HG03103 (cell line): ENCODE results near the gene POR.
"Not testable (repeated sequence)": the region's sequence is repeated elsewhere in the genome, so short reads cannot be mapped to it uniquely, and the experiment has no call there.

ENCODE experiments used
- ATAC-seq: cut with Tn5 transposase; IDR thresholded peaks from one replicate; pipeline ENCODE4 v1.9.1; 2021; ENCODE audit warnings: low read depth; ENCODE audit not compliant: unreplicated experiment

POR gene

DNA sequence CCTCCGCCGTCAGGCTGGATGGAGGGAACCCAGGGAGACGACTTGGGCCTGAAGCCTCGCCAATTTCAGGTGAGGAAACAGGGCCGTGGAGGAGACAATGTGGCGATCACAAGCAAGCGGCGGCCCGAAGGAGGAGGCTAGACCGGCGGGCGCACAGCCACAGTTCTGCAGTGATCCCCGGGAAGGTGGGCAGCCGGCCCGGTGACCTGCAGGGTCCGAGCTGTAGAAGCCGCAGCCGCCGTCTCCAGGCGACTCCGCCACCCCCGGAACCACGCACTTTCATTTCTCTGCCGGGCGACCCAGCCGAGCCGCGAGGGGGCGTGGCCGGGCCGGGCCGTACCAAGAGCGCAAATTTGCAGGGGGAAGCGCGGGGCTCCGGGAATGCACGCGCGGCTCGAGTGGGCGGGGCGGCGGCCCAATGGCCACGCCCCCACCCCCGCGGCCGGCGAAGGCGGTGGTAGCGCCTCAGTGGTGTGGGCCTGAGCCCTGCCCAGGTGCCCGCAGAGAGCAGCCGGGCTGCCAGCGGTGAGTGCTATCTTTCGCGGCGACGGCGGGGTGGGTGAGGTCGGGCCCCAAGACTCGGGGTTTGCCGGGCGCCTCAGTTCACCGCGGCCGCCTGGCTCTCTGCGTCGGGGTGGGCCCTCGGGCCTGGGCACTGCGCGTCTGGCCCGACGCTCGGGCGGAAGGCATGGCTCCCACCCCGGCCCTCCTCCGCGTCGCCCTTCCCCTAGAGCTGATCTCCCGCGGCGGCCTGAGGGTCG is at the start of gene POR:
Gene POR, plus strand, starts transcription at position 501 of the 761 bp plus-strand sequence. CDS start 38,847 bp downstream, outside the sequence.
- peak; percentile 74 for ATAC-seq

DNA sequence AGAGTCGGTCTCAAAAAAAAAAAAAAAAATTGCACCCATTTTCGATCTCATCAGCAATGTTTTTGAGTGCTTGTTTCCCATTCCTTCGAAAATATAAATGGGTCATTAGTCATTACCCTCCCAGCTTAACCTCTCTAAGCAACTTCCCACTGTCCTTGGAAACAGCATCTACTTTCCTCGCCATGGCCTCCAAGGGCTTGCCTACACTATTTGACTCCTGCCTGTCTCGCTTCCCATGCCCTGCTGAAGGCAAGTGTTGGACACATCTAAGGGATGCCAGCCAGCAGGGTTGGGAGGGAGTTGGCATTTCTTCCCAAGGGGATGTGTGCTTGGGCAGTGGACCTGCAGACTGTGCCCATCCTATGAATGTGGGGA is 48.9 kb upstream of the POR start:
- ATAC-seq: no peak

DNA sequence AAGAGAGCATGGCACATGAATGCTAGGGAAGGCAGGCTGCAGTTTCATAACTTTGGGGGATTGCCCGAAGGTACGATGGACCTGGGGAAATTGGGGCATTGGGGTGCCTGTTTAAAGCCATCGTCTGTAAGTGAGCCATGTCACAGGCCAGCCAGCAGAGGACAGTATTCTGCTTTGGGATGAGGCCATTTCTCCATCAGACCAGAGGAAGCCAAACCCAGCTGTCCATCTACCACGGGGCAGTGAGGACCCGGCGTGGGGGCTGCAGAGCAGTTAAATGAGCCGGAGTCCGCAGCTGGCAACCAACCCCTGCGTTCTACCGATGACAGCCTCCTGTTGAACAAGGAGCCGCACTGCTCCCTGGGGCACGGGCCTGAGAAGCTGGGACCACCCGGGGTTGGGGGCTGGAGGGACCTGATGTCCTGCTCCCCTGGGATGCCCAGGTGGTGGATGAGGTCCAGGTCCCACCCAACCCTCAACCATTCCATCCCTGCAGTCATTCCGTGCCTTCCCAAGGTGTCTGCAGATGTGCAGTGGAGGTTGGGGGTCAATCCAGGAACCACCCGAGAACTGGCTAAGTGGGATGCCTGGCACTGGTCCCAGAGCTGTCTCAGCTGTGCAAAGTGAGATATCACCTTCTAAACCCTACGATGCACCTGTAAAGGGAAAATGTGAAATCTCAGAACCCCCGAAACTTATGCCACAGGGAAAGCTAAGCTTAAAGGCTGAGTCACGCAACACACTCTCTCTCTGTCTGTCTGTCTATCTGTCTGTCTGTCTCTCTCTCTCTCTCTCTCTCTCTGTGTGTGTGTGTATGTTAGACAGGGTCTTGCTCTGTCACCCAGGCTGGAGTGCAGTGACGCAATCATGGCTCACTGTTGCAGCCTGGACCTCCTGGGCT is 48.2 kb upstream of the POR start:
- no peak for ATAC-seq

DNA sequence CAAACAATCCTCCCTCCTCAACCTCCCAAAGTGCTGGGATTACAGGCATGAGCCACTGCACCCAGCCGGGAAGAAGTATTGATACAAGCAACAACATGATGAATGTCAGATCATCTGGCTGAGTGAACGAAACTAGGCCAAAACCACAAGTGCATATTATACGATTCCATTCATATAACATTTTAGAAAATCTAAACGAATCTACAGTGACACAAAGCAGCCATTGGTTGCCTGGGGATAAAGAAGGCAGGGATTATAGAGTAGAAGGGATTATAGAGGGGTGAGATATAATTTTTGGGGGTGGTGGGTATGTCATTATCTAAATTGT is 47.6 kb upstream of the POR start:
- ATAC-seq: no peak

DNA sequence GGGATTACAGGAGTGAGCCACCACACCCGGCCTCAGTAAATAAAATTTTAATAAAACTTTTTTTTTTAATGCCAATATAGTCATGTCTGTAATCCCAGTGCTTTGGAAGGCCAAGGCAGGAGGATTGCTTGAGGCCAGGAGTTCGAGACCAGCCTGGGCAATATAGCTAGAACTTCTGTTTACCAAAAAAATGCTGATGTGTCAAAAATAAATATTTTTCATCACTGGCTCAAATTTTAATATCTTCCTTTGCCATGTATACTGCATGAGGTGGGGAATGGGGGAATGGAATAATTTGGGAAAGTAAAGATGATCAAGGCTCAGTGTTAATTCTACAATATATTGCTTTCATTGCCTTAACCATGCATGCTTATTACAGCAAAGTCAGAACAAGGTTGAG is 46.8 kb upstream of the POR start:
- no peak for ATAC-seq

DNA sequence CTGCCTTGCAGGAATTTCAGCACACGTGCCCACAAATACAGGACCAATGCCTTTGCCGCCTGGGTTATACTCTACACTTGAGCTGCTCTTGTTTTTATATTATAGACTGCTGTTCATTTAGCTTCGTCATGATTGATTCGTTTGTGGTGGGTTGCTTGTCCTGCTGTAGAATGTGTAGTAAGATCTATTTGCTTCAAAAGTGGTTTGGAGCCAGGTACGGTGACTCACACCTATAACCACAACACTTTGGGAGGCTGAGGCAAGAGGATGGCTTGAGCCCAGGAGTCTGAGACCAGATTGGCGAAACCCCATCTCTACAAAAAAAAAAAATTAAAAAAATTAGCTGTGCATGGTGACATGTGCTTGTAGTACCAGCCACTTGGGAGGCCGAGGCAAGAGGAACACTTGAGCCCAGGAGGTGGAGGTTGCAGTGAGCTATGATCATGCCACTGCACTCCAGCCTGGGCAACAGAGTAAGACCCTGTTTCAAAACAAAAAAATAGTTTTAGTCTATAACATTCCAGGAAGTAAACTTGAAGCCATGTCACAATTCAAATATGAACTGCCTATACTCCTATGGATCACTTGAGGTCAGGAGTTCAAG is 45.1 kb upstream of the POR start:
- no peak for ATAC-seq

DNA sequence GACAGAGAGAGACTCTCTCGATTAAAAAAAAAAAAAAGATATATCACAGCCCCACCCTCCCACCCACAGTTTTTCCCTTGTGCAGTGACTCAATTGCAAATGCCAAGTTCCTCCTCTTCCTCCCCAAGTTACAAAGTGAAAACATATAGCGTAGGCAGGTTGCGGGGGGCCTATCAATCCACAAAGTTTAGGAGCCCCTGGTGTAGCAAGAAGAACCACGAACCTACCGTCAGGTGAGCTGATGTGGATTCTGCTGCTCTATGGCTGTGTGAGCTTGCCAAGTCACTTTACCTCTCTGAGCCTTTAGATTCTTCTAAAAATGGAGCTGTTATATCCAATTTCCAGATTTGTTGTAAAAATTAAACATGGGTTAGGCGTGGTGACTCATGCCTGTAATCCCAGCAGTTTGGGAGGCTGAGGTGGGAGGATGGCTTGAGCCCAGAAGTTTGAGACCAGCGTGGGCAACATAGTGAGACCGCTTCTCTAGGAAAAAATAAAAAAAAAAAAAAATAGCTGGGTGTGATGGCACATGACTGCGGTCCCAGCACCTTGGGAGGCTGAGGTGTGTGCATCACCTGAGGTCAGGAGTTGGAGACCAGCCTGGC is 44.3 kb upstream of the POR start:
- ATAC-seq: no peak

DNA sequence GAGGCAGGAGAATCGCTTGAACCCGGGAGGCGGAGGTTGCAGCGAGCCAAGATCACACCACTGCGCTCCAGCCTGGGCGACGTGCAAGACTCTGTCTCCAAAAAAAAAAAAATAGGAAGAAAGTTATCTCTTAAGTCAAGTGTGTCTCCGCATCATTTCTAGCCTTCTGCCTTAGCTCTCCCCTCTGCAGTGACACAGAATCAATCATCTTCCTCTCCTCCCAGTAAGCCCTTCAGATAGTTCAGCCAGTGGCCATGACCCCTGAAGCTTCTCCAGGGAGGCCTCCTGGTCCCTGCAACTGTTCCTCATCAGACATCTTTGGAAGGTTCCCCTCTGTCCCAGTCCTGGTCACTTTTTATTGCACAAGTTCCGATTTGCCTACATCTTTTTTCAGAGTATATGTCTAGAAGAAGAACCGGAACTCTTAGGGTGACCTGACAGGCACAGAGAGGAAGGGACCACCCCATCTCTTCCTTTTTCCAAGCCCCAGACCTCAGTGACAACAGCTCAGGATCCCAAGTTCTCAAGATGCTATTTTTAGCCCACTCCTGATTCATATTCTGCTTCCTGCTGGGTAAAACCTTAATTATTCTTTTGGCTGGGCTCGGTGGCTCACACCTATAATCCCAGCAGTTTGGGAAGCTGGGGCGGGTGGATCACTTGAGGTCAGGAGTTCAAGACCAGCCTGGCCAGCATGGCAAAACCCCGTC is 42.7 kb upstream of the POR start:
- no peak for ATAC-seq

DNA sequence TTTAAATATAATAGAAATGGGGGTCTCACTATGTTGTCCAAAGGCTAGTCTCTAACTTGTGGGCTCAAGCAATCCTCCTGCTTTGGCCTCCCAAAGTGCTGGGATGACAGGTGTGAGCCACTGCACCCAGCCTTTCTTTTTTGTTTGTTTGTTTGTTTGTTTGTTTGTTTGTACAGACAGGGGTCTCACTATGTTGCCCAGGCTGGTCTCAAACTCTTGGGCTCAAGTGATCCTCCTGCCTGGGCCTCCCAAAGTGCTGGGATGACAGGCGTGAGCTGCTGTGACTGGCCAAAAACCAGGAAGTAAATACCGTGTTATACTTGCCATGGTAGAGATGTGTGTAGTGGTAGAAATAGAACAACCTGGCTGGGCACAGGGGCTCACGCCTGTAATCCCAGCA is 40.8 kb upstream of the POR start:
- not testable (repeated sequence) for ATAC-seq

DNA sequence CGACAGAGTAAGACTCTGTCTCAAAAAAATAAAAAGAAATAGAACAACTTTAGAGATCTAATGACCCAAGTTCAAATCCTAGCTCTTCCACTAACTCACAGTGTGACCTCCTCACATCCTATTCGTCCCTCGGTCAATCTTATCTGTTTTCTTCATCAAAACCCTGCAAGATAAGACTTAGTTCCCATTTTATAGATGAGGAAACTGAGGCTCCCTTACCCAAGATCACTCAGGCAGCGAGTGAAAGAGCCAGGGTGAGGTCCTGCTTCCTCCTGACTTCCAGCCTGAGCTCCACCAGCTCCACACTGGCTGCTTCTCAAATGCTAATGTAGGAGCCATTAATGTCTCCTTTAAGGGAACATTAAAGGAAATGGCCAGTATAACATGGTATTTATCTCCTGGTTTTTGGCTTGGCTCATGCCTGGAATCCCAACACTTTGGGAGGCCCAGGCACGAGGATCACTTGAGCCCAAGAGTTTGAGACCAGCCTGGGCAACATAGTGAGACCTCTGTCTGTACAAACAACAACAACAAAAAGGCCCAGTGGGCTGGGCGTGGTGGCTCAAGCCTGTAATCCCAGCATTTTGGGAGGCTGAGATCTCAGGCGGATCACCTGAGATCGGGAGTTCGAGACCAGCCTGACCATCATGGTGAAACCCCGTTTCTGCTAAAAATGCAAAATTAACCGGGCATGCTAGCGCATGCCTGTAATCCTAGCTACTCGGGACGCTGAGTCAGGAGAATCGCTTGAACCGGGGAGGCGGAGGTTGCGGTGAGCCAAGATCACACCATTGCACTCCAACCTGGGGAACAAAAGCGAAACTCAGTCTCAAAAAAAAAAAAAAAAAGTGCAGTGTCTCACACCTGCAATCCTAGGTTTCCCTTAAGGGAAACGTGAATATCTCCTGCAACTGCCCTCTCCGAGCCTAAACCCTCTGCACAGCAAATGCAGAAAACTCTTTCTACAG is 39.6 kb upstream of the POR start:
- ATAC-seq: no peak

DNA sequence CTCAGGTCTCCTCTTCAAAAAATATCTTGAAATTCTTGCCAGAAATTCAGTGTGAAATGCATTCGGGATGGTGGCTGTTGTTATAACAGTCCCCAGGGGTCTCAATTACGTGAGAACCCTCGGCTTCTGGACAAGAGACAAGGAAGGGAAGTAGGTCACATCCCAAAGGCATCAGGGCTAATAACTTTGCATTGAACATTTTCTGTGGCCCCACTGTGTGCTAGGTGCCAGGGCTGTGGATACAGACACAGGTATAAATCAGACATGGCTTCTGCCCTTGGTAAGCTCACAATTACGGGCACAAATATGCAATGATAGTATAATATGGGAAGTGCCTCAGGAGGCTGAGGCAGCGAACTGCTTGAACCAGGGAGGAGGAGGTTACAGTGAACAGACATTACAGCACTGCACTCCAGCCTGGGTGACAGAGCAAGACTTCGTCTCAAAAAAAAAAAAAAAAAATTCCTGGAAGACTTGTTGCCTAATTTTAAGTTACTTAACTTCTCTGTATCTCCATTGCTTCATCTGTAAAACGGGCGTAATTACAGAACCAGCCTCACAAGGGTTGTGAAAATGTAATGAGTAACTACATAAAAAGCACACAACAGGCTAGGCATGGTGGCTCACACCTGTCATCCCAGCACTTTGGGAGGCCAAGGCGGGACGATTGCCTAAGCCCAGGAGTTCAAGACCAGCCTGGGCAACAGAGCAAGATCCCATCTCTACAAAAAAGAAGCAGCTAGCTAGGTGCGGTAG is 38.7 kb upstream of the POR start:
- ATAC-seq: no peak

DNA sequence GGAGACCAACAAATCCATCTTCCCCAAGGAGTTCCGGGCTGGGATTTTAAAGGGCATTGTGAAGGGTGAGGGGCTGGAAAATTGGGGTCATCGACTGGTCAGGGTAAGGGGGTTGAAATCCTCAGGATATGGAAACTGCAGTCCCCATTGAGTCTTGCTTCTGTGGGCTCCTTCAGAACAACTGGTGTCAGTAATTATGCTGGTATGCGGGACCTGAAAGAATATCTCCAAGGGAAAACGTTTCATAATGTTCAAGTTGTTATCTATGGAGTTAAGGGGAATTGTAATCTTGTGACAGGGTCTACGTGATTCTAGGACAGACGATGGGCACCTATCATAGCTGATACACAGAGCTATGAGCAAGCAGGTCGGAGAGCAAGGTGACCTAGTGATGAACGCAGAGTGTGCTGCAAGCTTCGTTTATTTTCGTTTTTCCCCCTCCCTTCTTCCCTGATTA is 36.6 kb upstream of the POR start:
- peak; percentile 18 for ATAC-seq

DNA sequence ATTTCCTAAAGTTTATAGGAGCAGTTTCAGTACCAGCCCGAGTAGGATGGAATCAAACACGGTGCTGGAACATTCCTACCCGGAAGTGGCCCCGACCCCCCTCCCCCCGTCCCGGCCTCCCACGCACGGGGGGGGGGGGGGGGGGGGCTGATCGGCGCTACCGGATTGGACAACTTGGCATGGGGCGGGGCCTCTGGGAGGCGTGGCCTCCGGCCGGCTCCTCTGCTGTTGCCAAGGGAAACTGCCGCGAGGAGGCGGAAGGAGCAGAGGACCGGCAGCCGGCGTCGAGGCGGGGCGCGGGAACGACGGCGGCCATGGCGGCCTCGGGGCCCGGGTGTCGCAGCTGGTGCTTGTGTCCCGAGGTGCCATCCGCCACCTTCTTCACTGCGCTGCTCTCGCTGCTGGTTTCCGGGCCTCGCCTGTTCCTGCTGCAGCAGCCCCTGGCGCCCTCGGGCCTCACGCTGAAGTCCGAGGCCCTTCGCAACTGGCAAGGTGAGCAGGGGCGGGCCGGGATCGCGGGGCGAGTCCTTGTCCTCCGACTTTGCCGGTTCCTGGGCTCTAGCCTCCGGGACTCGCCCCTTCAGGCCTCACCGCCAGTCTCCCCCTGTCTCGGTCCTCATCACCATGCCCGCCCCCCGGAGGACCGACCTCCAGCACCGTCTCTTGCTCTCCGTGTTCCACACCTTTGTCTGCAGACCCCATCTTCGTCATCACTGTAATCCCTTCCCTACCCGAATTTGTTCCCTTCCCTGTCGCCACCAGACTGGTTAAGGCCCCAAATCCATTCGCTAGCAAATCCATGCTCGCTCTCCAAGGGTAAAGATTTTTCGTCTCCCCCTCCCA is 36.0 kb upstream of the POR start, which contains the start of gene RHBDD2:
Gene RHBDD2, plus strand, starts transcription at position 266 of the 843 bp plus-strand sequence. Its CDS starts 49 bp downstream, at position 315.
- ATAC-seq: peak; percentile 89

DNA sequence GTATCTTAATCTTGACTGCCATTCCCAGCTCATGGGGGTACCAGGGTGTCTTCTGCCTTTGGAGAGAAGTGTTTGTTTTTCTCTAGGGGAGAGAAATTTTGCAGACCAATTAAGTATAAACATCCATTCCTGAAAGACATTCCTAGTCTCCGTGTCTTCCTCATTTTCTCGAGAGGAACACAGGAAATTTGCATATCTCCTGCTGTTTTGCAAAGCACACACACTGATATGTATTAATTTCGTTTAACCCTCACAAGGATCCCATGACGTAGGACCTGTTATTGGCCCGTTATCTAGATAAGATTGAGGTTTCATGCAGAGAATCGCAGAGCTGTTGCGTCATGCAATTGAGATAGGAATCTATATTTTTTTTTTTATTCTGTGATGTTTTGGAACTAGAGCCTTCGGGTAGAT is 35.2 kb upstream of the POR start:
- no peak for ATAC-seq

DNA sequence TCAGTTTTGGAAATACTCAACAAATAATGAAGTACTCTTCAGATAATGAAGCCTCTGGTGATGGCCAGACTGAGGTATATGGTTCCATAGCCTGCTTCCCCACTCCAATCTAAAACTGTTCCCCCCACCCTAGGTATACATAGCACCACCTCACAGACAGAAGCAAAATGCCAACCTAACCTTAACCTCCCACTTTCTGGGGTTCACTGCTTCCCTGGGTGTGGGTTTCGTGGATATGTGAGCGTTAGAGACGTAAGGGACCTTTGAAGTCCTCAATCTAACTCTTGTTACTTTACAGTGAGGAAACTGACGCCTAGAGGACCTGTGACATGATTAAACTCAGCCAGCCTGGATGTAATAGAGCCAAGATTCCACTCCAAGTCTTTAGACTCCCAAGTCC is 34.7 kb upstream of the POR start:
- ATAC-seq: no peak

DNA sequence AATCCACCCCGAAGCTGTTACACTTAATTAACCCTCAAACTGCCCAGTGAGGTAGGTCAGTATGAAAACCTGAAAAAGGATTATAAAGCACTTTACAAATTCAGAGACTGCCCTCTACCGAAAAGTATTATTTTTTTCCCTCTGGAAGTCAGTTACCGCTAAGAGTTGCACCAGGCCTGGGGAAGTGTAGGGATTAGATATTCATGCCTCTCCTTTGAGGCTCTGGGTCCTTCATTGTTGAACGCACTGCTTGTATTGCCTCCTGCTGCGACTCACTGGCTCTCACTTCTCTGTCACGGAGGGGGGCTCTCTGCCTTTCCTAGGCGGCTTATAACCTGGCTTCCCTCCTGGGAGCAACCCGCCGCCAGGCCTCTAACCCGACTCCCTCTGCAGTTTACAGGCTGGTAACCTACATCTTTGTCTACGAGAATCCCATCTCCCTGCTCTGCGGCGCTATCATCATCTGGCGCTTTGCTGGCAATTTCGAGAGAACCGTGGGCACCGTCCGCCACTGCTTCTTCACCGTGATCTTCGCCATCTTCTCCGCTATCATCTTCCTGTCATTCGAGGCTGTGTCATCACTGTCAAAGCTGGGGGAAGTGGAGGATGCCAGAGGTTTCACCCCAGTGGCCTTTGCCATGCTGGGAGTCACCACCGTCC is 33.4 kb upstream of the POR start:
- no peak for ATAC-seq

DNA sequence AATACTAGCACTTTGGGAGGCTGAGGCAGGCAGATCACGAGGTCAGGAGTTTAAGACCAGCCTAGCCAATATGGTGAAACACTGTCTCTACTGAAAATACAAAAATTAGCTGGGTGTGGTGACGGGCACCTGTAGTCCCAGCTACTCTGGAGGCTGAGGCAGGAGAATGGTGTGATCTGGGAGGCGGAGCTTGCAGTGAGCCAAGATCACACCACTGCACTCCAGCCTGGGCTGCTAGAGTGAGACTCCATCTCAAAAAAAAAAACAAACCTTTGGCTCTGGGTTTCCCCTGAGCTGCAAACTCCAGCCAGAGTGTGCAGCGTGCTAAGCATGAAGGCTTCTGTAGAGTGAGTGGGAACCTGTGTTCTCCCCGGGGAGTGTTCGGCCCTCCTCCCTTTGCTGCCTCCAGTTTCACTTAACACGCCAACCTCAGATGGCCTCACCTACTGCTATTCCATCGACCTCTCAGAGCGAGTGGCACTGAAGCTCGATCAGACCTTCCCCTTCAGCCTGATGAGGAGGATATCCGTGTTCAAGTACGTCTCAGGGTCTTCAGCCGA is 31.6 kb upstream of the POR start:
- ATAC-seq: not testable (repeated sequence)
